WTC11 (cell line): Measurements from ENCODE around the gene ZBTB11. TPM values are rescaled to one million over a fixed set of nuclear protein-coding genes. Genes with fewer than 3 reads are reported as not detected.

Source experiments
- ATAC-seq: fragments of 200-7000 bp; cut with Tn5 transposase; 2 replicates; pipeline ENCODE4 v1.10.0; 2021; ENCODE audit warnings: mild to moderate bottlenecking, moderate library complexity
- CTCF ChIA-PET: fragments of 300-600 bp; sonication (Branson Sonifier 250); formaldehyde crosslinking; loops from one replicate; lab custom pipeline; 2021; ENCODE audit warnings: antibody characterized with exemption; lab: Charles Lee
- POLR2A ChIA-PET: fragments of 350-600 bp; sonication (Branson Sonifier 250); formaldehyde crosslinking; loops from one replicate; lab custom pipeline; 2021; ENCODE audit warnings: antibody characterized with exemption; lab: Charles Lee
- DNase-seq: peaks from one replicate; pipeline ENCODE4 v3.0.0; 2021; ENCODE audit warnings: low spot score
- H3K27ac Mint-ChIP-seq: 2 replicates; pipeline ENCODE4 v1.8.0; 2021; ENCODE audit warnings: mixed read lengths
- H3K27me3 Mint-ChIP-seq: 2 replicates; pipeline ENCODE4 v1.8.0; 2021; ENCODE audit warnings: low read depth, mild to moderate bottlenecking, moderate library complexity, mixed read lengths
- H3K36me3 Mint-ChIP-seq: 2 replicates; pipeline ENCODE4 v1.8.0; 2021; ENCODE audit warnings: mixed read lengths
- H3K4me1 Mint-ChIP-seq: 2 replicates; pipeline ENCODE4 v1.8.0; 2022; ENCODE audit warnings: mixed read lengths
- H3K4me3 Mint-ChIP-seq: 2 replicates; pipeline ENCODE4 v1.8.0; 2021; ENCODE audit warnings: mild to moderate bottlenecking, moderate library complexity, mixed read lengths
- H3K9me3 Mint-ChIP-seq: 2 replicates; pipeline ENCODE4 v1.8.0; 2021; ENCODE audit warnings: mixed read lengths
- CREM ChIP-seq: sonication (generic); formaldehyde crosslinking; IDR thresholded peaks from 2 replicates; pipeline ENCODE4 v1.8.1; 2022; ENCODE audit warnings: mild to moderate bottlenecking, missing genetic modification reagents, moderate library complexity
- E2F1 ChIP-seq: sonication (generic); formaldehyde crosslinking; IDR thresholded peaks from 2 replicates; pipeline ENCODE4 v1.8.0; 2022; ENCODE audit warnings: mild to moderate bottlenecking, missing genetic modification reagents
- E2F5 ChIP-seq: sonication (generic); formaldehyde crosslinking; IDR thresholded peaks from 2 replicates; pipeline ENCODE4 v1.8.1; 2022; ENCODE audit warnings: mild to moderate bottlenecking, moderate library complexity, missing genetic modification reagents
- ELF4 ChIP-seq: sonication (generic); formaldehyde crosslinking; IDR thresholded peaks from 2 replicates; pipeline ENCODE4 v1.8.1; 2022; ENCODE audit warnings: low read depth, mild to moderate bottlenecking, moderate library complexity, missing genetic modification reagents
- ETV6 ChIP-seq: sonication (generic); formaldehyde crosslinking; IDR thresholded peaks from 2 replicates; pipeline ENCODE4 v1.8.1; 2022; ENCODE audit warnings: mild to moderate bottlenecking, missing genetic modification reagents
- FOXP1 ChIP-seq: sonication (generic); formaldehyde crosslinking; IDR thresholded peaks from 2 replicates; pipeline ENCODE4 v1.8.0; 2022; ENCODE audit warnings: missing genetic modification reagents, mild to moderate bottlenecking, moderate library complexity, borderline replicate concordance
- GTF2I ChIP-seq: fragments of 250-450 bp; sonication (Bioruptor Pico); conservative IDR thresholded peaks from 2 replicates; pipeline ENCODE4 v1.4.0; 2021; ENCODE audit warnings: mild to moderate bottlenecking
- IRF1 ChIP-seq: sonication (generic); formaldehyde crosslinking; IDR thresholded peaks from 2 replicates; pipeline ENCODE4 v1.8.0; 2023; ENCODE audit warnings: missing genetic modification reagents
- JAZF1 ChIP-seq: fragments of 250-450 bp; sonication (Bioruptor Pico); IDR thresholded peaks from 2 replicates; pipeline ENCODE4 v1.9.0; 2021; ENCODE audit warnings: moderate library complexity, mild to moderate bottlenecking, inconsistent platforms
- NFYB ChIP-seq: sonication (generic); formaldehyde crosslinking; conservative IDR thresholded peaks from 2 replicates; pipeline ENCODE4 v1.8.0; 2022; ENCODE audit warnings: low read depth, missing genetic modification reagents
- NR3C1 ChIP-seq: sonication (generic); formaldehyde crosslinking; conservative IDR thresholded peaks from 2 replicates; pipeline ENCODE4 v1.8.1; 2023; ENCODE audit warnings: low read depth, mild to moderate bottlenecking, missing genetic modification reagents
- OVOL2 ChIP-seq: fragments of 250-450 bp; sonication (Bioruptor Pico); IDR thresholded peaks from 2 replicates; pipeline ENCODE4 v1.9.0; 2021; ENCODE audit warnings: mild to moderate bottlenecking, borderline replicate concordance
- SMAD3 ChIP-seq: sonication (generic); formaldehyde crosslinking; IDR thresholded peaks from 2 replicates; pipeline ENCODE4 v1.8.0; 2022; ENCODE audit warnings: missing genetic modification reagents, mild to moderate bottlenecking, borderline replicate concordance
- SOX15 ChIP-seq: fragments of 250-450 bp; sonication (Bioruptor Pico); IDR thresholded peaks from 2 replicates; pipeline ENCODE4 v1.9.0; 2021; ENCODE audit warnings: mild to moderate bottlenecking
- TEAD4 ChIP-seq: sonication (generic); formaldehyde crosslinking; IDR thresholded peaks from 2 replicates; pipeline ENCODE4 v1.8.0; 2022; ENCODE audit warnings: mild to moderate bottlenecking, missing genetic modification reagents
- TP53 ChIP-seq: sonication (generic); formaldehyde crosslinking; IDR thresholded peaks from 2 replicates; pipeline ENCODE4 v1.8.1; 2023; ENCODE audit warnings: mild to moderate bottlenecking, missing genetic modification reagents
- ZBTB43 ChIP-seq: sonication (generic); formaldehyde crosslinking; IDR thresholded peaks from 2 replicates; pipeline ENCODE4 v1.8.1; 2023; ENCODE audit warnings: mild to moderate bottlenecking, missing genetic modification reagents
- ZNF121 ChIP-seq: sonication (generic); formaldehyde crosslinking; IDR thresholded peaks from 2 replicates; pipeline ENCODE4 v1.8.0; 2023; ENCODE audit warnings: missing genetic modification reagents
- ZNF138 ChIP-seq: sonication (generic); formaldehyde crosslinking; conservative IDR thresholded peaks from 2 replicates; pipeline ENCODE4 v1.8.1; 2022; ENCODE audit warnings: mild to moderate bottlenecking, moderate library complexity, missing genetic modification reagents
- ZNF317 ChIP-seq: sonication (generic); formaldehyde crosslinking; IDR thresholded peaks from 2 replicates; pipeline ENCODE4 v1.8.1; 2023; ENCODE audit warnings: low read depth, mild to moderate bottlenecking, moderate library complexity, missing genetic modification reagents, borderline replicate concordance
- ZNF396 ChIP-seq: fragments of 250-450 bp; sonication (Bioruptor Pico); IDR thresholded peaks from 2 replicates; pipeline ENCODE4 v1.8.0; 2021; ENCODE audit warnings: mild to moderate bottlenecking, moderate library complexity, borderline replicate concordance
- ZNF416 ChIP-seq: fragments of 250-450 bp; sonication (Bioruptor Pico); IDR thresholded peaks from 2 replicates; pipeline ENCODE4 v1.9.0; 2021; ENCODE audit warnings: mild to moderate bottlenecking, inconsistent platforms
- ZNF671 ChIP-seq: fragments of 250-450 bp; sonication (Bioruptor Pico); IDR thresholded peaks from 2 replicates; pipeline ENCODE4 v1.8.0; 2021; ENCODE audit warnings: mild to moderate bottlenecking
- total RNA-seq: library from RNA; stranded (reverse); gene quantifications from 3 replicates; pipeline ENCODE4 v1.2.3, GENCODE V29; 2021
- TF ChIP-seq, protein P1 (sequence below): sonication (generic); formaldehyde crosslinking; IDR thresholded peaks from 2 replicates; pipeline ENCODE4 v1.8.0; 2022; ENCODE audit warnings: missing genetic modification reagents
- TF ChIP-seq, protein P2 (sequence below): sonication (generic); formaldehyde crosslinking; IDR thresholded peaks from 2 replicates; pipeline ENCODE4 v1.8.0; 2022; ENCODE audit warnings: mild to moderate bottlenecking, missing genetic modification reagents
- TF ChIP-seq, protein P3 (sequence below): sonication (generic); formaldehyde crosslinking; IDR thresholded peaks from 2 replicates; pipeline ENCODE4 v1.8.0; 2022; ENCODE audit warnings: mild to moderate bottlenecking, missing genetic modification reagents

Gene ZBTB11
- total RNA-seq, 1 experiment from 2014 or later, result 13.5 TPM

- ATAC-seq, result no peak
- peaks cover 63% of the 10 kb centered on the region for H3K36me3 Mint-ChIP-seq
- TF ChIP-seq ZNF121 (CRISPR knock-in tag) (no peak), ZNF317 (CRISPR knock-in tag) (no peak), OVOL2 (CRISPR knock-in tag) (no peak), SOX15 (CRISPR knock-in tag) (no peak), TP53 (CRISPR knock-in tag) (no peak), NFYB (CRISPR knock-in tag) (no peak), NR3C1 (CRISPR knock-in tag) (no peak), ZBTB43 (CRISPR knock-in tag) (no peak), FOXP1 (CRISPR knock-in tag) (no peak)
- TF ChIP-seq, protein P1, sequence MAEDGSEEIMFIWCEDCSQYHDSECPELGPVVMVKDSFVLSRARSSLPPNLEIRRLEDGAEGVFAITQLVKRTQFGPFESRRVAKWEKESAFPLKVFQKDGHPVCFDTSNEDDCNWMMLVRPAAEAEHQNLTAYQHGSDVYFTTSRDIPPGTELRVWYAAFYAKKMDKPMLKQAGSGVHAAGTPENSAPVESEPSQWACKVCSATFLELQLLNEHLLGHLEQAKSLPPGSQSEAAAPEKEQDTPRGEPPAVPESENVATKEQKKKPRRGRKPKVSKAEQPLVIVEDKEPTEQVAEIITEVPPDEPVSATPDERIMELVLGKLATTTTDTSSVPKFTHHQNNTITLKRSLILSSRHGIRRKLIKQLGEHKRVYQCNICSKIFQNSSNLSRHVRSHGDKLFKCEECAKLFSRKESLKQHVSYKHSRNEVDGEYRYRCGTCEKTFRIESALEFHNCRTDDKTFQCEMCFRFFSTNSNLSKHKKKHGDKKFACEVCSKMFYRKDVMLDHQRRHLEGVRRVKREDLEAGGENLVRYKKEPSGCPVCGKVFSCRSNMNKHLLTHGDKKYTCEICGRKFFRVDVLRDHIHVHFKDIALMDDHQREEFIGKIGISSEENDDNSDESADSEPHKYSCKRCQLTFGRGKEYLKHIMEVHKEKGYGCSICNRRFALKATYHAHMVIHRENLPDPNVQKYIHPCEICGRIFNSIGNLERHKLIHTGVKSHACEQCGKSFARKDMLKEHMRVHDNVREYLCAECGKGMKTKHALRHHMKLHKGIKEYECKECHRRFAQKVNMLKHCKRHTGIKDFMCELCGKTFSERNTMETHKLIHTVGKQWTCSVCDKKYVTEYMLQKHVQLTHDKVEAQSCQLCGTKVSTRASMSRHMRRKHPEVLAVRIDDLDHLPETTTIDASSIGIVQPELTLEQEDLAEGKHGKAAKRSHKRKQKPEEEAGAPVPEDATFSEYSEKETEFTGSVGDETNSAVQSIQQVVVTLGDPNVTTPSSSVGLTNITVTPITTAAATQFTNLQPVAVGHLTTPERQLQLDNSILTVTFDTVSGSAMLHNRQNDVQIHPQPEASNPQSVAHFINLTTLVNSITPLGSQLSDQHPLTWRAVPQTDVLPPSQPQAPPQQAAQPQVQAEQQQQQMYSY (CRISPR knock-in tag), result no peak
- no peaks in the 10 kb centered on the region for H3K4me1 Mint-ChIP-seq
- H3K27ac Mint-ChIP-seq, result no peak overlapping the region
- DNase-seq, result no peak
- H3K27me3 Mint-ChIP-seq, result no peaks in the 10 kb centered on the region
- POLR2A ChIA-PET, result no interaction called here
- no peaks in the 10 kb centered on the region for H3K9me3 Mint-ChIP-seq
- no peak overlapping the region for H3K4me3 Mint-ChIP-seq
- CTCF ChIA-PET, result no interaction called here
Observed at GRCh38 chr3:101667844-101668243, 9.1 kb downstream of the ZBTB11 start.

- TF ChIP-seq IRF1 (CRISPR knock-in tag), result no peak
- TF ChIP-seq ETV6 (CRISPR knock-in tag), result no peak
- TF ChIP-seq SMAD3 (CRISPR knock-in tag), result no peak
- TF ChIP-seq GTF2I (CRISPR knock-in tag), result no peak
- no peak for TF ChIP-seq ZNF416 (CRISPR knock-in tag)
- TF ChIP-seq JAZF1 (CRISPR knock-in tag), result no peak
- no peak for TF ChIP-seq FOXP1 (CRISPR knock-in tag)
- no peak for TF ChIP-seq ELF4 (CRISPR knock-in tag)
- TF ChIP-seq SOX15 (CRISPR knock-in tag), result no peak
- TF ChIP-seq ZNF317 (CRISPR knock-in tag), result no peak
- no peak for TF ChIP-seq TEAD4 (CRISPR knock-in tag)
- TF ChIP-seq, protein P2, sequence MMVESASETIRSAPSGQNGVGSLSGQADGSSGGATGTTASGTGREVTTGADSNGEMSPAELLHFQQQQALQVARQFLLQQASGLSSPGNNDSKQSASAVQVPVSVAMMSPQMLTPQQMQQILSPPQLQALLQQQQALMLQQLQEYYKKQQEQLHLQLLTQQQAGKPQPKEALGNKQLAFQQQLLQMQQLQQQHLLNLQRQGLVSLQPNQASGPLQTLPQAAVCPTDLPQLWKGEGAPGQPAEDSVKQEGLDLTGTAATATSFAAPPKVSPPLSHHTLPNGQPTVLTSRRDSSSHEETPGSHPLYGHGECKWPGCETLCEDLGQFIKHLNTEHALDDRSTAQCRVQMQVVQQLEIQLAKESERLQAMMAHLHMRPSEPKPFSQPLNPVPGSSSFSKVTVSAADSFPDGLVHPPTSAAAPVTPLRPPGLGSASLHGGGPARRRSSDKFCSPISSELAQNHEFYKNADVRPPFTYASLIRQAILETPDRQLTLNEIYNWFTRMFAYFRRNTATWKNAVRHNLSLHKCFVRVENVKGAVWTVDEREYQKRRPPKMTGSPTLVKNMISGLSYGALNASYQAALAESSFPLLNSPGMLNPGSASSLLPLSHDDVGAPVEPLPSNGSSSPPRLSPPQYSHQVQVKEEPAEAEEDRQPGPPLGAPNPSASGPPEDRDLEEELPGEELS (CRISPR knock-in tag), result no peak
- TF ChIP-seq, protein P3, sequence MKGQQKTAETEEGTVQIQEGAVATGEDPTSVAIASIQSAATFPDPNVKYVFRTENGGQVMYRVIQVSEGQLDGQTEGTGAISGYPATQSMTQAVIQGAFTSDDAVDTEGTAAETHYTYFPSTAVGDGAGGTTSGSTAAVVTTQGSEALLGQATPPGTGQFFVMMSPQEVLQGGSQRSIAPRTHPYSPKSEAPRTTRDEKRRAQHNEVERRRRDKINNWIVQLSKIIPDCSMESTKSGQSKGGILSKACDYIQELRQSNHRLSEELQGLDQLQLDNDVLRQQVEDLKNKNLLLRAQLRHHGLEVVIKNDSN (CRISPR knock-in tag), result no peak
- no peak for TF ChIP-seq E2F1 (CRISPR knock-in tag)
- TF ChIP-seq CREM (CRISPR knock-in tag), result no peak
- TF ChIP-seq E2F5 (CRISPR knock-in tag), result no peak
- no peak for TF ChIP-seq ZNF396 (CRISPR knock-in tag)
- no peak for TF ChIP-seq ZNF671 (CRISPR knock-in tag)
- TF ChIP-seq ZNF138 (CRISPR knock-in tag), result no peak
- ChIA-PET POLR2A (no interaction called here), CTCF (no interaction called here)
- Mint-ChIP-seq H3K27me3 (no peaks in the 10 kb centered on the region), H3K4me1 (no peaks in the 10 kb centered on the region), H3K4me3 (no peak overlapping the region), H3K36me3 (peaks cover 63% of the 10 kb centered on the region), H3K9me3 (no peaks in the 10 kb centered on the region), H3K27ac (no peak overlapping the region)
- DNase-seq, result no peak
- no peak; the same call in 1 of the 2 replicates for ATAC-seq
Observed at GRCh38 chr3:101667331-101667730, 9.6 kb downstream of the ZBTB11 start.
